ENCODE measurements around the gene LYZ. TPM values are rescaled to one million over a fixed set of nuclear protein-coding genes. Genes with fewer than 3 reads are reported as not detected.

Gene LYZ
- total RNA-seq, 1 donor from 2014 or later: 174 TPM

DNA sequence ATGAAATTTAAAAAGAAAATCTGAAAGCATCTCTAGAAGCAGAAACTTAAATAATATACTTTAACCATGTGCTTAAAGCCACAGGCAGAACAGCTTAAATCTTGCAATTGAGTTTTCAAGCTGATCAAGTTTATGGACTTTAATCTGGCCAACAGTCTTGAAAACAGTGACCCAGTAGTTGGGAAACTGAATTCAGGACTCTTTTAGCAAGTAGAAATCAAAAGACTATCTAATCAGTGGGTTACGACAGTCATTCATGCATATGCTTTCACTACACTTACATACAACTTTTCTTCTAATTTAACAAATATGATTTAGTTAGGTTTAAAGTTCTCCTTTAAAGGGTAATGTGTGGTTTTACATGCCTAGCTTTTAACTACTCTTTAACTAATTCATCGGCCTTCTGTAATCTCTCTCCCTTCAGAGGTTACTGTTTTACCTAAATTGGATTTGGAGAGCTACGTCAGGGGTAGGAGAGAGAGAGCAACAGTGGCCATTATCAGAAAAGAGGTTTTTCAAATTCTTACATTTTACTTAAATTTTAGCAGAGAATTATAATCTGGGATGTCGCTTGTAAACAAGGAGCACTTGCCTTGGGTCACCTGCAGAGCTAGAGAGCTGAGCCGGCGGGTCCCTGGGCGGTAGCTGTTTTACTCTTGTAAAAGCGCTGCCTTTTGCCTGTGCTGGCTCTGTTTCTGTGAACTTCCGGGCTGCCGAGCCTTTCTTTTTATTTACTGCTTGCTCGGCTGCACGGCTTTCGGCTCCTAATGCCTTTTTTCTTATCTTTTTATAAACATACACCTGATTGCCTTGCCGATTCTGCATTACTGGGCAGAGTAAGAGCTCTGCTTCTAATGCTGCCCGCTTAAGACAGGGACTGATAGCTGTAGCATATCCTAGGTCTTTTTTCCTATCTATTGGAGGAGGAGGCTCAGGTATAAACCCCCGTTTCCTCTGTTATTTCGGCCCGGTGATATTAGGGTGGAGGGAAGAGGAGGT, 17.4 kb upstream of the LYZ start:
- no peak for DNase-seq (ENCODE audit: extremely low spot score, unreplicated experiment)
- H3K27ac Mint-ChIP-seq: peak overlapping the region; percentile 96
- H3K4me3 Mint-ChIP-seq: peak overlapping the region; percentile 84
- H3K9me3 Mint-ChIP-seq: no peaks in the 10 kb centered on the region
- peaks cover 16% of the 10 kb centered on the region for H3K27me3 Mint-ChIP-seq
- no peaks in the 10 kb centered on the region for H3K36me3 Mint-ChIP-seq
- peaks cover 14% of the 10 kb centered on the region for H3K4me1 Mint-ChIP-seq (ENCODE audit: unreplicated experiment)
- TF ChIP-seq, protein P1, sequence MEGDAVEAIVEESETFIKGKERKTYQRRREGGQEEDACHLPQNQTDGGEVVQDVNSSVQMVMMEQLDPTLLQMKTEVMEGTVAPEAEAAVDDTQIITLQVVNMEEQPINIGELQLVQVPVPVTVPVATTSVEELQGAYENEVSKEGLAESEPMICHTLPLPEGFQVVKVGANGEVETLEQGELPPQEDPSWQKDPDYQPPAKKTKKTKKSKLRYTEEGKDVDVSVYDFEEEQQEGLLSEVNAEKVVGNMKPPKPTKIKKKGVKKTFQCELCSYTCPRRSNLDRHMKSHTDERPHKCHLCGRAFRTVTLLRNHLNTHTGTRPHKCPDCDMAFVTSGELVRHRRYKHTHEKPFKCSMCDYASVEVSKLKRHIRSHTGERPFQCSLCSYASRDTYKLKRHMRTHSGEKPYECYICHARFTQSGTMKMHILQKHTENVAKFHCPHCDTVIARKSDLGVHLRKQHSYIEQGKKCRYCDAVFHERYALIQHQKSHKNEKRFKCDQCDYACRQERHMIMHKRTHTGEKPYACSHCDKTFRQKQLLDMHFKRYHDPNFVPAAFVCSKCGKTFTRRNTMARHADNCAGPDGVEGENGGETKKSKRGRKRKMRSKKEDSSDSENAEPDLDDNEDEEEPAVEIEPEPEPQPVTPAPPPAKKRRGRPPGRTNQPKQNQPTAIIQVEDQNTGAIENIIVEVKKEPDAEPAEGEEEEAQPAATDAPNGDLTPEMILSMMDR (conservative IDR thresholded peaks at IDR 0.05): no peak

DNA sequence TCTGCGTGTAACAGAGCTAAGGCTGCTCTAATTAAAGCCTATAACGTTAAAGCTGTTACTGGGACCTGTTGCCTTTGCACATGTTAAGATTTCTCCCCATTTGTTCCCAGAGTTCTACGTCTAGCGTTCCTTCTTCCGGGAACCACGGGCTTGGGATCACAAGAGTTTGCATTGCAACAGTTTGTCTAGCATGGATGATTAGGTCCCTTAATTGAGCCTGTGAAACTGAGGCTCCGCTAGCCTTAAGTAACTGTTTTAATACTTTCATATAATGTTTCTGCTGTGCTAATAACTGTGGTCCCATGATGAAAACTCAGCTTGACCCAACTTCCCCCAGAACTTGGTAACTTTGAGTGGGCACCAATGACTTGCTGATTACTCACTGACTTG, 16.7 kb upstream of the LYZ start:
- no peaks in the 10 kb centered on the region for H3K36me3 Mint-ChIP-seq
- H3K27ac Mint-ChIP-seq: peak overlapping the region; percentile 96
- peaks cover 15% of the 10 kb centered on the region for H3K27me3 Mint-ChIP-seq
- H3K9me3 Mint-ChIP-seq: no peaks in the 10 kb centered on the region
- H3K4me3 Mint-ChIP-seq: peak overlapping the region; percentile 84
- TF ChIP-seq, protein P1 (conservative IDR thresholded peaks at IDR 0.05): no peak
- peaks cover 14% of the 10 kb centered on the region for H3K4me1 Mint-ChIP-seq (ENCODE audit: unreplicated experiment)
- DNase-seq (ENCODE audit: extremely low spot score, unreplicated experiment): no peak

DNA sequence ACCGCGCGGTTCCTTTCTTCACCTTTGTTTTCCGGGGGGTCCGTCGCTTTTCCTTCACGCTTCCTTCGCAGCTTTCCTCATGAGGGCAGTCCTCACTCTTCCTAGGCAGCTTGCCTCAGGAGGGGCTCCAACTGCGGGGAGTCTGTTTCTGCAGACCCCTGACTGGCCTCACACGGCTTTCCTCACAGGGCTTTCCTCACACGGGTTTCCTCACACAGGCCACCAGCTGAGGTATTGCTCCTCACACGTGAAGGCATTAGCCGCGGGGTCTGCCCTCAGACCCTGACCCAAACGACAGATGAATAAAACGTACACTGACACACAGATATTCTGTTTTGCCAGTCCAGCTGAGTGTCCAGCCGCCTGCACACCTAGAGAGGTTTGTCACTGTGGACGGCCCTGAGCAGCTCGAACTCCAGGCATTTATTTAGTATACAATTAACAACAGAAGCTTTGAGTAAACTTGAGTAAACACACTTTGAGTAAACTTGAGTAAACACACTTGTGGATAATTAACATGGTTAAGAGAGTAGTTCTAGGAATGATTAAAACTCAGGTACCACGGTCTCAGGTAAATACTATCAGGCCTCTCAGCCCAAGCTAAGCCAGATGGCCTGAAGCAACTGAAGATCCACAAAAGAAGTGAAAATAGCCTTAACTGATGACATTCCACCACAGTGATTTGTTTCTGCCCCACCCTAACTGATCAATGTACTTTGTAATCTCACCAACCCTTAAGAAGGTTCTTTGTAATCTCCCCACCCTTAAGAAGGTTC, 16.1 kb upstream of the LYZ start:
- Mint-ChIP-seq H3K27ac (peak overlapping the region; percentile 96), H3K9me3 (no peaks in the 10 kb centered on the region), H3K27me3 (peaks cover 12% of the 10 kb centered on the region), H3K4me3 (peak overlapping the region; percentile 84), H3K36me3 (no peaks in the 10 kb centered on the region), H3K4me1 (ENCODE audit: unreplicated experiment) (peaks cover 14% of the 10 kb centered on the region)
- TF ChIP-seq, protein P1 (conservative IDR thresholded peaks at IDR 0.05): no peak
- no peak for DNase-seq (ENCODE audit: extremely low spot score, unreplicated experiment)

DNA sequence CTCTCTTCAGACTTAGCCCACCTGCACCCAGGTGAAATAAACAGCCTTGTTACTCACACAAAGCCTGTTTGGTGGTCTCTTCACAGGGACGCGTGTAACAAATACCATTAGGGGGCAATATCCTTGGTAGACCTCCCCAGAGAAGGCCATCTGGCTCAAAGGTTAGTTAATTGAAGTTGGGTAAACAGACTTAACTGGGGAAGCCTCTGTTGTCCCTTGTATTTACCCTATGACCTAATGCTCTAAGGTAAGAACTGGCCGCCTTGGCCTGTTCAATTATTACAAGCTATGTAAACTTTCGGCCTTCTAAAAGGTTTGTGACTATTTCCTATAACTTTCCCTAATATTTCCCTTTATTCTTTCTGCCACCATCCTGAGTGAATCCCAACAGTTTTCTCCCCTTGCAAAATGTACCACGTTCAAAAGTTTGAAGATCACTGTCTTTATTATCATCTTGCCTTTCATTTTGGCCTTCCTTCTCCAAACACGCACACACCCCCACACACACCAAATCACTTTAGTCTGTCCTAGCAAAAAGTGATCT, 15.3 kb upstream of the LYZ start:
- H3K27ac Mint-ChIP-seq: peak overlapping the region; percentile 96
- peaks cover 14% of the 10 kb centered on the region for H3K4me1 Mint-ChIP-seq (ENCODE audit: unreplicated experiment)
- no peaks in the 10 kb centered on the region for H3K9me3 Mint-ChIP-seq
- no peaks in the 10 kb centered on the region for H3K36me3 Mint-ChIP-seq
- no peak for DNase-seq (ENCODE audit: extremely low spot score, unreplicated experiment)
- TF ChIP-seq, protein P1 (conservative IDR thresholded peaks at IDR 0.05): no peak
- peak overlapping the region; percentile 84 for H3K4me3 Mint-ChIP-seq
- peaks cover 12% of the 10 kb centered on the region for H3K27me3 Mint-ChIP-seq

DNA sequence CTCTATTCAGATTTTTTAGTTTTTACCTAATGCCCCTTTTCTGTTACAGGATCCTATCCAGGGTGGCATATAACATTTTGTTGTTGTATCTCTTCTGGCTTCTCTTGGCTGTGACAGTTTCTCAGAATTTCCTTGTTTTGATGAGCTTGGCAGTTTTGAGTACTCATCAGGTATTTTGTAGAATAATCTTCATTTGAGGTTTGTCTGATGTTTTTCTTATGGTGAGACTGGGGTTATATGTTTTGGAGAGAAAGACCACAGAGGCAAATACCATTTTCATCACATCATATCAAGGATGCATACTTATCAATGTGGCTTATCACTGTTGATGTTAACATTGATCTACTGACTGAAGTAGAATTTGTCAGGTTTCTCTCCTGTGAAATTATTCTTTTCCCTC, 14.0 kb upstream of the LYZ start:
- Mint-ChIP-seq H3K27ac (no peak overlapping the region), H3K4me1 (ENCODE audit: unreplicated experiment) (peaks cover 14% of the 10 kb centered on the region), H3K4me3 (no peak overlapping the region), H3K9me3 (no peaks in the 10 kb centered on the region), H3K36me3 (no peaks in the 10 kb centered on the region), H3K27me3 (peaks cover 8% of the 10 kb centered on the region)
- DNase-seq (ENCODE audit: extremely low spot score, unreplicated experiment): no peak
- TF ChIP-seq, protein P1 (conservative IDR thresholded peaks at IDR 0.05): no peak
